Measurements from ENCODE around the gene SHISA5.

DNA sequence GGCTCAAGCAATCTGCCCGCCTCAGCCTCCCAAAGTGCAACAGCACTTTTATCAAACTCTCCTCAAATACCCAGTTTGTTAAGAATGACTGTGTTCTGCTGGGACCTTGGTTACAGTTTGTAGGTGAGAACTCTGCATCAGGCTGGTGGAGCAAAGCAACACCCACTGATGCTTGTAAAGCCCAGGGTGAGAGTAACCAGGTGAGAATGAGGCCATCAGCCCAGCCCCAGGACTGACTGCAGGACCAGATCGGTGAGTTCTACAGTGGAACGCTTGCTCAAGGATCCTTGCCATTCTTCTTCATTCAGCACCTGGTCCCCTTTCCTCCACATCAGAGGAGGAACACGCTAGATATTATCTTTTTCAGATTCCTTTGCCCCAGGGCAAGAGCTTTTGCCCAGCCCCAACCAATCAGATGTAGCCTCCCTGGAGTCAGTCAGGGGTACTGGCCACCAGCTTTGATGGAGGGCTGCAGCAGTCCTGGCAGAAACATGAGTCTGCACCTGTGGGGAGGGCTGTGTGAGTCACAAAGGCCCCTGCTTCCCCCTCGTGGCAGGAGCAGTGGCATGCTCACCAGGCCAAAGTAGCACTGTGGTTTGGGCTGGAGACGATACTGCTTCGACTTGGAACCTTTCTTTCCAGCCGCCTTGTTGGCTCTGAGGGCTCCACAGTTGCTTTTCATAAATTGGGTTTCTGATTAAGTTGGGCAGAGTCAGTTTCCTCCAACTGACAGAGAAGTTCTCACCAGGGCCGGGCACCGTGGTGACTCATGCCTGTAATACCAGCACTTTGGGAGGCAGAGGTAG lies 3.5 kb upstream of the SHISA5 start:
- TF ChIP-seq, protein P1, sequence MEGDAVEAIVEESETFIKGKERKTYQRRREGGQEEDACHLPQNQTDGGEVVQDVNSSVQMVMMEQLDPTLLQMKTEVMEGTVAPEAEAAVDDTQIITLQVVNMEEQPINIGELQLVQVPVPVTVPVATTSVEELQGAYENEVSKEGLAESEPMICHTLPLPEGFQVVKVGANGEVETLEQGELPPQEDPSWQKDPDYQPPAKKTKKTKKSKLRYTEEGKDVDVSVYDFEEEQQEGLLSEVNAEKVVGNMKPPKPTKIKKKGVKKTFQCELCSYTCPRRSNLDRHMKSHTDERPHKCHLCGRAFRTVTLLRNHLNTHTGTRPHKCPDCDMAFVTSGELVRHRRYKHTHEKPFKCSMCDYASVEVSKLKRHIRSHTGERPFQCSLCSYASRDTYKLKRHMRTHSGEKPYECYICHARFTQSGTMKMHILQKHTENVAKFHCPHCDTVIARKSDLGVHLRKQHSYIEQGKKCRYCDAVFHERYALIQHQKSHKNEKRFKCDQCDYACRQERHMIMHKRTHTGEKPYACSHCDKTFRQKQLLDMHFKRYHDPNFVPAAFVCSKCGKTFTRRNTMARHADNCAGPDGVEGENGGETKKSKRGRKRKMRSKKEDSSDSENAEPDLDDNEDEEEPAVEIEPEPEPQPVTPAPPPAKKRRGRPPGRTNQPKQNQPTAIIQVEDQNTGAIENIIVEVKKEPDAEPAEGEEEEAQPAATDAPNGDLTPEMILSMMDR (conservative IDR thresholded peaks at IDR 0.05; ENCODE audit: low read depth, low read length), result peak; percentile 66
- no peak for TF ChIP-seq EZH2 (IDR thresholded peaks at IDR 0.05; ENCODE audit: low read length, unreplicated experiment)
- TF ChIP-seq EZH2phosphoT487 (IDR thresholded peaks at IDR 0.05; ENCODE audit: borderline replicate concordance, low read length), result no peak

Data from PC-3 (cell line).